ENCODE results near the gene MCHR1.
A peak's percentile ranks its signal among the peaks of the same experiment; 100 is the strongest.
"Not testable (repeated sequence)": the region's sequence is repeated elsewhere in the genome, so short reads cannot be mapped to it uniquely, and the experiment has no call there.

The MCHR1 gene, protein sequence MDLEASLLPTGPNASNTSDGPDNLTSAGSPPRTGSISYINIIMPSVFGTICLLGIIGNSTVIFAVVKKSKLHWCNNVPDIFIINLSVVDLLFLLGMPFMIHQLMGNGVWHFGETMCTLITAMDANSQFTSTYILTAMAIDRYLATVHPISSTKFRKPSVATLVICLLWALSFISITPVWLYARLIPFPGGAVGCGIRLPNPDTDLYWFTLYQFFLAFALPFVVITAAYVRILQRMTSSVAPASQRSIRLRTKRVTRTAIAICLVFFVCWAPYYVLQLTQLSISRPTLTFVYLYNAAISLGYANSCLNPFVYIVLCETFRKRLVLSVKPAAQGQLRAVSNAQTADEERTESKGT

GRCh38 chr22:40679249-40679963 lies at the start of gene MCHR1:
TSS of gene MCHR1 (plus strand) at chr22:40679484. CDS start at chr22:40679653, 169 bp downstream.
- no peak for DNase-seq

GRCh38 chr22:40631925-40632324 lies 47.4 kb upstream of the MCHR1 start:
- no peak for DNase-seq

- no peak for DNase-seq
These were observed 46.2 kb upstream of the MCHR1 start for GRCh38 chr22:40633036-40633435.

- no peak for DNase-seq
These were observed 45.0 kb upstream of the MCHR1 start for GRCh38 chr22:40634119-40634903.

GRCh38 chr22:40635043-40635939 lies 44.0 kb upstream of the MCHR1 start:
- DNase-seq, result peak; percentile 72

DNA sequence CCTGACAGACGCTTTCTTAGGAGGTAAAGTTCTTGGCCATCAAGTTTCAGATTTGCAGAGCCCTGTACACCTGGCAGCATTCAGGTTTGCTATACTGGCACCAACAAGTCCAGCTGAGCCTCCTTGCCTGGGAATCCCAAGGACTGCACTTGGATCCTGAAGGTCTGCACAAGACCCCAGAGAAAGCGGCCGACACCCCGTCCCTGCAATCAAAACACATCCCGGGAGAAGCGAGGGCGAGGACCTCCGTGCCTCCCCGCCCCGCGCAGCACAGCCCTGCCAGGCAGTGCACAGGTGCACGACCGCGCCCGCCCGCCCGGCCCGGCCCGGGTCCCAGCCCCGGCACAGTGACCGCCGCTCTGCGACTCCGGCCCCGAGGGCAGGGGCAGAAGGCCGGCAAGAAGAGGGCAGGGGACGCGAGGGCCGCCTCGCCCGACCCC lies 43.3 kb upstream of the MCHR1 start:
- no peak for DNase-seq

DNA sequence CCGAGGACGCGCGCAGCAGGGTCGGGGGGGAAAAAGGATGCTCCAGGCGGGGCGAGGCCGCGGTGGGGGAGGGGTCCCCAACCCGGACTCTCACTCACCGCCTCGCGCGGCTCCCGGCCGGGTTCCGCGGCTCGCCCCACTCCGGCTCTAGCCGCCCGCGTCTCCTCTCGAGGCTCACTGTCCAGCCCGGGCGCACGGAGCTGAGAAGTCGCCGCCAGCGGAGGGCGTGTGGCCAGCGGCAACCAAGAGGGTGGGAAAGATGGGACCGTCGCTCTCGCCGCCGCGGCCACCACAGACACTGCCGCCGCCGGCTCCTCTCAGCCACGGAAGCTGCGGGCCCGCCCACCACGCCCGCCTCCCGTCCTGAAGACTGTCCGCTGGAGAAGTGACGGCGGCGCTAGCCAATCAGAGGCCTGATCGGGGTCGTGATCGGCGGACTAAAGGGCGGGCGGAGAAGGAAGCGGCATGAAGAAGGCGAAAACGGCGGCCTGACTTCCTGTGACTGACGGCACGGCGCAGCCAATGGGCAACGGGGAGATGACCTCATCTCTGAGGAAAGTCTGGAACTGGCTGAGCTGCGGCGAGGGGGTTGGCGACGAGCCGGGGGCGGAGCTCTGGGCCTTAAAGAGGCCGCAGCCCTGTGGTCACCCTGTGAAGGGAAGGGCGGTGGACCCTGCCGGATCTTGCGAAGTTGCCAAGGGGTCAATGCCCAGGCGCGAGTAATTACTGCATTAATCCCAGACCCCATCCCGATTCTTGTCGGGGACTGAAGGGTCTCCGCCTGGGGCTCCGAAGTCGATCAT lies 42.7 kb upstream of the MCHR1 start, which contains the start of gene MRTFA:
TSS of gene MRTFA (minus strand) at position 340 of the 803 bp plus-strand sequence.
- DNase-seq, result peak; percentile 100

DNA sequence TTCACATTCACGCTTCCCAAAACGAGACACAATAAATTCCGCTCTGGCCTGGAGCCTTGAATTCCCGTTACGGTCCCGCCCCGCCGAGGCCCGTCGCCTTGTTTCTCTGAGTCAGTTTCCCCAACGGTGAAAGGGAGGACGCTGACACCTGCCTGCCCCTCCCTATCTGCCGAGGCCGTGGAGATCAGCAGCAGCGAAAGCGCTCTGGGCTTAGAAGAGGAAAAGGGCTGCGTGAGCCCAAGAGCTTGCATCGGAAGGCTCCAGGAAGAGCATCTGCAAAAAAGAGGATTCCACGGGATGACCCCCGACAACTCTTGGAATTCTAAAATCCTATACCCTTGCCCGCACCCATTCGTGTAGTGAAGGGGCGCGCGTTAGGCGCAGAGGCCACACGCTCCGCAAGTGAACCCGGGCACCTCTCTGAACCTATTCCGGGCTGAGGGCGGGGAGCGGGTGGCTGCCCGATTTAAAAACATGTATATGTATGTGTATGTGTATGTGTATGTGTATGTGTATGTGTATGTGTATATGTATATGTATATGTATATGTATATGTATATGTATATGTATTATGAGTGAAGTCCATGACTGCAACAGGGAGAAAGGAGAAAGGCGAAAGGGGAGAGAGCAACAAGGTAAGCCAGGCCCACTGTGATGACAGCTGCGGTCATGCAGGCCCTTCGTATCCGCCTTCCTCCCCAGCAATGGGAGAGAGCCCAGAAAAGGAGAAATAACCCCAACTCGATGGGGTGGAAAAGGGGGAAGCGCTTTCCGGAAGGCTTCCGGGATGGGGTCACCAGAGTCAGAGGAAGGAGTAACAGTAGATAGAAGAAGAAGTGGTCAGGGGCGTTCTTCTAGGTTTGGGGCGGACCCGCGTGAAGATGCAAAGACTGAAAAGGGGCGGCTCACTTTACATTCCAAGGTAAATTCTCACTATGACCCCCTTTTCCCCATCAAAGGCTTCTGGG lies 41.8 kb upstream of the MCHR1 start:
- DNase-seq, result no peak

DNA sequence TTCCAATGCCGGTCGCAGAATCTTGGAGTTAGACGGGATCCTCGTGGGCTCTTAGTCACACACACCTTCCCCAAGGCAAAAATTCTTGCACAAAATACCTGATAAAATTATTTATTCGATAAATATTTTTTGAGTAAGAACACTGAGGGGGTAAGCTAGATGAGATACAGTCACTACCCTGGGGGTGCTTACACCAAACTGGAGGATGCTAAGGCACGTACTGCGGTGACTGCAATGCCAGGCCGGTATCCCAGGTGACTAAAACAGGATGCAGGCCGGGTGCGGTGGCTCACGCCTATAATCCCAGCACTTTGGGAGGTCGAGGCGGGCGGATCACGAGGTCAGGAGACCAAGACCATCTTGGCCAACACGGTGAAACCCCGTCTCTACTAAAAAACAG lies 41.0 kb upstream of the MCHR1 start:
- DNase-seq, result no peak

- no peak for DNase-seq
These were observed 38.0 kb upstream of the MCHR1 start for GRCh38 chr22:40641269-40641668.

GRCh38 chr22:40642316-40642715 lies 37.0 kb upstream of the MCHR1 start:
- DNase-seq, result no peak

DNA sequence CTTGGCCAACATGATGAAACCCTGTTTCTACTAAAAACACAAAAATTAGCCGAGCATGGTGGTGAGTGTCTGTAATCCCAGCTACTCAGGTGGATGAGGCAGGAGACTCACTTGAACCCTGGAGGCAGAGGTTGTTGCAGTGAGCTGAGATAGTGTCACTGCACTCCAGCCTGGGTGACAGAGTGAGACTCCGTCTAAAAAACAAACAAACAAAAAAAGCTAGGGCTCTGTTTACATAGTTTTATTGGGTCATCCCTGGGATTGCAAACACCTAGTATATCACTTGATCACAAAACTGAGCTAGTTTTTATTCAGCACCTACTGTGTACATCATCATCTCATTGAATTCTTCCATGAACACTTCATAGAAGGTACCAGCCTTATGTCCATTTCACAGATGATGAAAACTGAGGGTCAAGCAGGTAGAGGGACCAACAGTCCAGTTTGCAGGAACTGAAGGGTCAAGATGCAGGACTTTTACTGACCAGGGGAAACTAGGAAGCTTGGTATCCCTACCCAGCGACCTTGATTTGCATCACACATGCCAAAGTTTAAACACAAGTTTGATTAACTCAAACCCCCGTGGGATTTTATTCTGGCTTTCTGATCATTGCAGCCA lies 33.6 kb upstream of the MCHR1 start:
- DNase-seq, result no peak

DNA sequence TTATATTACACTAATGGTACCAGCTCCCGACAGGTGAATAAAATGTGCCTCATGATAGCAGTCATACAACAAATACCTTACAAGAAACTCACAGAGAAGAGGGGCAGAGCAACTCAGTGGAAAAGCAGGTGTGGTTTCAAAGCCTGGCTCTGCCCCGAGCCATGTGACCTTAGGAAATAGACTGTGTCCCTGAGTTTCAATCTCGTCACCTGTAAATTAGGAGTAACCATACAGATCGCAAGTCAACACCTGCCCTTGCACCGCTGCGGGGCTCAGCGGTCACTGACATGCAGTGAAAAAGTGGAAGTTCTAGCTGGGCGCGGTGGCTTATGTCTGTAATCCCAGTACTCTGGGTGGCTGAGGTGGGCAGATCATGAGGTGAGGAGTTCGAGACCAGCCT lies 30.9 kb upstream of the MCHR1 start:
- DNase-seq, result no peak

GRCh38 chr22:40651057-40651456 lies 28.2 kb upstream of the MCHR1 start:
- no peak for DNase-seq

DNA sequence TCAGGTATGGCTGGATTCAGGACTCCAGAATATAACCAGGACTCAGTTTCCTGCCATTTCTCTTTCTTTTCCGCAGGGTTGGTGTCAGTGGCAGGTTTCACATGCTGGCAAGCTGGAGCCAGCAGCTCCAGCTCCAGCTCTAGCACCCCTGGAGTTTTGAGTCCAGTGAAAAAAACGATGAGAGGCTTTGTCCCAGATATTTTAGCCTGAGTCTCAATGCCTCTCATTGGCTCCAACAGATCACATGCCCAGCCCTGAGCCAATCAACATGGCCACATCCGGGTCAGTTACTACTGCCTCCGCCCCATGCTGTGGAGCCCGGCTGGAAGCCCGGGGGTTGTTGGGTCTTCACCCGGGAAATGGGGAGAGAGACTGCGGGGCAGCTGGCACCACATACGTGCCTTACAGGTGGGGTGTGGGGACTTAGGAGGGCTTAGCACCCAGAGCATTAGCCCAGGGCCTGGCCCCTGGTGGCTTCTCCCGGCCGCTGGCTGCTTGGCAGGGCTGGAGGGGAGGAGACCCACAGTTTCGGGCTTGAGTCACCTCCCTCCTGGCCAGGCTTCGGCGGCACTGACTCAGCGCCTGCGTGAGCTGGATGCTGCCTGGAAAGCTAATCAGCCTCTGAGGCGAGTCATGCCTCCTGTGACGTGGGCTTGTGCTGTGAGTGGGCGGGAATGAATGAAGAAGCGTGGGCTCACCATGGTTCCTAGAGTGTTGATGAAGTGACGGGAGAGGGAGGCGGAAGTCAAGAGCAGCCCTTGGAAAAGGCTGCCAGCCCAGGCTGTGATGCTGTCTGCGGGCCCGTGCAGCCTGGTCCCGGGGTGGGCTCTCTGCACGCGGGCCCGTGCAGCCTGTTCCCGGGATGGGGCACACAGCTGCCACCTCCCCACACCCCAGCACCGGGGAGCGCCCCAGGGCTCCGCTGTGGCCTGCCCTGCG lies 27.5 kb upstream of the MCHR1 start:
- DNase-seq, result peak; percentile 98

GRCh38 chr22:40653361-40653760 lies 25.9 kb upstream of the MCHR1 start:
- DNase-seq, result no peak

- peak; percentile 90 for DNase-seq
These were observed 24.6 kb upstream of the MCHR1 start for GRCh38 chr22:40654522-40655167.

DNA sequence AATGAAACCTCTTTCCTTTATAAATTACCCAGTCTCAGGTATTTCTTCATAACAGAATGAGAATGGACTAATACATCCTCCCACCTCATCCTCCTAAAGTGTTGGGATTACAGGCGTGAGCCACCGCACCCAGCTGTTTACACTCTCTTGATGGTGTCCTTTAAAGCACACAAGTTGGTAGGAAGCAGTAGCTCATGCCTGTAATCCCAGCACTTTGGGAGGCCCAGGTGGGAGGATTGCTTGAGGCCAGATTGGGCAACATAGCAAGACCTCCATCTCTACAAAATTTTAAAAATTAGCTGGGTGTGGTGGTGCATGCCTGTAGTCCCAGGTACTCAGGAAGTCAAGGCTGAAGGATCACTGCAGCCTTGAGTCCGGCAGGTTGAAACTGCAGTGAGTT lies 23.3 kb upstream of the MCHR1 start:
- DNase-seq, result not testable (repeated sequence)
